HepG2 (cell line): Measurements from ENCODE around the gene GARIN5A.

Experiments
- ATRX ChIP-seq: sonication (generic); formaldehyde crosslinking; IDR thresholded peaks from 2 replicates; pipeline ENCODE4 v1.4.0; 2020; ENCODE audit warnings: missing genetic modification reagents, borderline replicate concordance
- CTCF ChIP-seq: sonication (generic); formaldehyde crosslinking; IDR thresholded peaks from 2 replicates; pipeline ENCODE4 v1.5.0; 2020; ENCODE audit warnings: mild to moderate bottlenecking, missing genetic modification reagents, moderate library complexity
- KLF13 ChIP-seq: sonication (generic); formaldehyde crosslinking; IDR thresholded peaks from 2 replicates; pipeline ENCODE4 v1.4.0; 2020; ENCODE audit warnings: mild to moderate bottlenecking, missing genetic modification reagents
- POLR2A ChIP-seq, 2 experiments: IDR thresholded peaks; 2 replicates each; pipeline ENCODE4 v1.6.1; 2011; ENCODE audit warnings: low read depth in 2 of 2, low read length in 2 of 2, mild to moderate bottlenecking in 1 of 2, moderate library complexity in 1 of 2; ENCODE audit not compliant: insufficient read depth in 1 of 2
- RAD21 ChIP-seq: fragments of 450-650 bp; formaldehyde crosslinking; IDR thresholded peaks from 2 replicates; pipeline ENCODE4 v1.5.0; 2020; ENCODE audit warnings: mild to moderate bottlenecking
- SIX4 ChIP-seq: sonication (generic); formaldehyde crosslinking; IDR thresholded peaks from 2 replicates; pipeline ENCODE4 v1.4.0; 2020; ENCODE audit warnings: missing genetic modification reagents
- ZNF235 ChIP-seq: sonication (generic); formaldehyde crosslinking; IDR thresholded peaks from 2 replicates; pipeline ENCODE4 v1.8.1; 2023; ENCODE audit warnings: mild to moderate bottlenecking, missing genetic modification reagents, borderline replicate concordance
- ZNF343 ChIP-seq: sonication (generic); formaldehyde crosslinking; IDR thresholded peaks from 2 replicates; pipeline ENCODE4 v1.4.0; 2020; ENCODE audit warnings: mild to moderate bottlenecking, missing genetic modification reagents
- ZNF496 ChIP-seq: sonication (generic); formaldehyde crosslinking; IDR thresholded peaks from 2 replicates; pipeline ENCODE4 v1.8.1; 2023; ENCODE audit warnings: mild to moderate bottlenecking, moderate library complexity, missing genetic modification reagents; ENCODE audit not compliant: insufficient replicate concordance
- ZNF614 ChIP-seq: IDR thresholded peaks from 2 replicates; pipeline ENCODE4 v1.6.1; 2018; ENCODE audit warnings: missing biosample characterization, missing genetic modification reagents, inconsistent platforms, borderline replicate concordance
- TF ChIP-seq, protein P1 (sequence below): sonication (generic); formaldehyde crosslinking; IDR thresholded peaks from 2 replicates; pipeline ENCODE4 v1.4.0; 2020; ENCODE audit warnings: missing genetic modification reagents, borderline replicate concordance
- TF ChIP-seq, protein P2 (sequence below): sonication (generic); formaldehyde crosslinking; IDR thresholded peaks from 2 replicates; pipeline ENCODE4 v1.4.0; 2020; ENCODE audit warnings: missing genetic modification reagents
- TF ChIP-seq, protein P3 (sequence below): sonication (generic); formaldehyde crosslinking; IDR thresholded peaks from 2 replicates; pipeline ENCODE4 v1.4.0; 2020; ENCODE audit warnings: missing genetic modification reagents, borderline replicate concordance
- TF ChIP-seq, protein P4 (sequence below): sonication (generic); formaldehyde crosslinking; IDR thresholded peaks from 2 replicates; pipeline ENCODE4 v1.9.0; 2022; ENCODE audit warnings: low read depth, missing genetic modification reagents

DNA sequence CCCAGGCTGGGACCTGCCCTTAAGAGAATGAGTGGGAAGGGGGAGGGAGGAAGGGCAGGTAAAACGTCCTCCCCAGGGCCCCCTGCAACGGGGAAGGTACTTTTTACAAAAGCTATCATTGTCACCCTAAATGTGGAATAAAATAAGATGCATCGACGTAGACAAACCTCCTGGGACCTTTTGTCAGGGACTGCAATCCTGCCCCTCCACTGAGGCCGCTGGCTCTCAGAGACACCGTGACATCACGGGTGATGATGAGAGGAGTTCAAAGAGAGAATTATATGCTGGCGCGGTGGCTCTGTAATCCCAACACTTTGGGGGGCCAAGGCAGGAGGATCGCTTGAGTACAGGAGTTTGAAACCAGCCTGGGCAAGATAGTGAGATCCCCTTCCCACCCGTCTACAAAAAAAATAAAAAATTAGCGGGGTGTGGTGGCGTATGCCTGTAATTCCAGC is 45.7 kb downstream of the GARIN5A start:
- no peak for TF ChIP-seq ZNF496
- no peak for TF ChIP-seq ZNF614
- no peak for TF ChIP-seq ZNF343
- TF ChIP-seq, protein P1, sequence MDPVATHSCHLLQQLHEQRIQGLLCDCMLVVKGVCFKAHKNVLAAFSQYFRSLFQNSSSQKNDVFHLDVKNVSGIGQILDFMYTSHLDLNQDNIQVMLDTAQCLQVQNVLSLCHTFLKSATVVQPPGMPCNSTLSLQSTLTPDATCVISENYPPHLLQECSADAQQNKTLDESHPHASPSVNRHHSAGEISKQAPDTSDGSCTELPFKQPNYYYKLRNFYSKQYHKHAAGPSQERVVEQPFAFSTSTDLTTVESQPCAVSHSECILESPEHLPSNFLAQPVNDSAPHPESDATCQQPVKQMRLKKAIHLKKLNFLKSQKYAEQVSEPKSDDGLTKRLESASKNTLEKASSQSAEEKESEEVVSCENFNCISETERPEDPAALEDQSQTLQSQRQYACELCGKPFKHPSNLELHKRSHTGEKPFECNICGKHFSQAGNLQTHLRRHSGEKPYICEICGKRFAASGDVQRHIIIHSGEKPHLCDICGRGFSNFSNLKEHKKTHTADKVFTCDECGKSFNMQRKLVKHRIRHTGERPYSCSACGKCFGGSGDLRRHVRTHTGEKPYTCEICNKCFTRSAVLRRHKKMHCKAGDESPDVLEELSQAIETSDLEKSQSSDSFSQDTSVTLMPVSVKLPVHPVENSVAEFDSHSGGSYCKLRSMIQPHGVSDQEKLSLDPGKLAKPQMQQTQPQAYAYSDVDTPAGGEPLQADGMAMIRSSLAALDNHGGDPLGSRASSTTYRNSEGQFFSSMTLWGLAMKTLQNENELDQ (CRISPR knock-in tag), result no peak
- no peak for TF ChIP-seq CTCF (CRISPR knock-in tag)
- no peak for TF ChIP-seq KLF13 (CRISPR knock-in tag)
- no peak for TF ChIP-seq ATRX (CRISPR knock-in tag)
- no peak for TF ChIP-seq SIX4 (CRISPR knock-in tag)
- TF ChIP-seq, protein P2, sequence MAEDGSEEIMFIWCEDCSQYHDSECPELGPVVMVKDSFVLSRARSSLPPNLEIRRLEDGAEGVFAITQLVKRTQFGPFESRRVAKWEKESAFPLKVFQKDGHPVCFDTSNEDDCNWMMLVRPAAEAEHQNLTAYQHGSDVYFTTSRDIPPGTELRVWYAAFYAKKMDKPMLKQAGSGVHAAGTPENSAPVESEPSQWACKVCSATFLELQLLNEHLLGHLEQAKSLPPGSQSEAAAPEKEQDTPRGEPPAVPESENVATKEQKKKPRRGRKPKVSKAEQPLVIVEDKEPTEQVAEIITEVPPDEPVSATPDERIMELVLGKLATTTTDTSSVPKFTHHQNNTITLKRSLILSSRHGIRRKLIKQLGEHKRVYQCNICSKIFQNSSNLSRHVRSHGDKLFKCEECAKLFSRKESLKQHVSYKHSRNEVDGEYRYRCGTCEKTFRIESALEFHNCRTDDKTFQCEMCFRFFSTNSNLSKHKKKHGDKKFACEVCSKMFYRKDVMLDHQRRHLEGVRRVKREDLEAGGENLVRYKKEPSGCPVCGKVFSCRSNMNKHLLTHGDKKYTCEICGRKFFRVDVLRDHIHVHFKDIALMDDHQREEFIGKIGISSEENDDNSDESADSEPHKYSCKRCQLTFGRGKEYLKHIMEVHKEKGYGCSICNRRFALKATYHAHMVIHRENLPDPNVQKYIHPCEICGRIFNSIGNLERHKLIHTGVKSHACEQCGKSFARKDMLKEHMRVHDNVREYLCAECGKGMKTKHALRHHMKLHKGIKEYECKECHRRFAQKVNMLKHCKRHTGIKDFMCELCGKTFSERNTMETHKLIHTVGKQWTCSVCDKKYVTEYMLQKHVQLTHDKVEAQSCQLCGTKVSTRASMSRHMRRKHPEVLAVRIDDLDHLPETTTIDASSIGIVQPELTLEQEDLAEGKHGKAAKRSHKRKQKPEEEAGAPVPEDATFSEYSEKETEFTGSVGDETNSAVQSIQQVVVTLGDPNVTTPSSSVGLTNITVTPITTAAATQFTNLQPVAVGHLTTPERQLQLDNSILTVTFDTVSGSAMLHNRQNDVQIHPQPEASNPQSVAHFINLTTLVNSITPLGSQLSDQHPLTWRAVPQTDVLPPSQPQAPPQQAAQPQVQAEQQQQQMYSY (CRISPR knock-in tag), result no peak
- TF ChIP-seq, protein P3, sequence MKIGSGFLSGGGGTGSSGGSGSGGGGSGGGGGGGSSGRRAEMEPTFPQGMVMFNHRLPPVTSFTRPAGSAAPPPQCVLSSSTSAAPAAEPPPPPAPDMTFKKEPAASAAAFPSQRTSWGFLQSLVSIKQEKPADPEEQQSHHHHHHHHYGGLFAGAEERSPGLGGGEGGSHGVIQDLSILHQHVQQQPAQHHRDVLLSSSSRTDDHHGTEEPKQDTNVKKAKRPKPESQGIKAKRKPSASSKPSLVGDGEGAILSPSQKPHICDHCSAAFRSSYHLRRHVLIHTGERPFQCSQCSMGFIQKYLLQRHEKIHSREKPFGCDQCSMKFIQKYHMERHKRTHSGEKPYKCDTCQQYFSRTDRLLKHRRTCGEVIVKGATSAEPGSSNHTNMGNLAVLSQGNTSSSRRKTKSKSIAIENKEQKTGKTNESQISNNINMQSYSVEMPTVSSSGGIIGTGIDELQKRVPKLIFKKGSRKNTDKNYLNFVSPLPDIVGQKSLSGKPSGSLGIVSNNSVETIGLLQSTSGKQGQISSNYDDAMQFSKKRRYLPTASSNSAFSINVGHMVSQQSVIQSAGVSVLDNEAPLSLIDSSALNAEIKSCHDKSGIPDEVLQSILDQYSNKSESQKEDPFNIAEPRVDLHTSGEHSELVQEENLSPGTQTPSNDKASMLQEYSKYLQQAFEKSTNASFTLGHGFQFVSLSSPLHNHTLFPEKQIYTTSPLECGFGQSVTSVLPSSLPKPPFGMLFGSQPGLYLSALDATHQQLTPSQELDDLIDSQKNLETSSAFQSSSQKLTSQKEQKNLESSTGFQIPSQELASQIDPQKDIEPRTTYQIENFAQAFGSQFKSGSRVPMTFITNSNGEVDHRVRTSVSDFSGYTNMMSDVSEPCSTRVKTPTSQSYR (CRISPR knock-in tag), result no peak
- TF ChIP-seq, protein P4, sequence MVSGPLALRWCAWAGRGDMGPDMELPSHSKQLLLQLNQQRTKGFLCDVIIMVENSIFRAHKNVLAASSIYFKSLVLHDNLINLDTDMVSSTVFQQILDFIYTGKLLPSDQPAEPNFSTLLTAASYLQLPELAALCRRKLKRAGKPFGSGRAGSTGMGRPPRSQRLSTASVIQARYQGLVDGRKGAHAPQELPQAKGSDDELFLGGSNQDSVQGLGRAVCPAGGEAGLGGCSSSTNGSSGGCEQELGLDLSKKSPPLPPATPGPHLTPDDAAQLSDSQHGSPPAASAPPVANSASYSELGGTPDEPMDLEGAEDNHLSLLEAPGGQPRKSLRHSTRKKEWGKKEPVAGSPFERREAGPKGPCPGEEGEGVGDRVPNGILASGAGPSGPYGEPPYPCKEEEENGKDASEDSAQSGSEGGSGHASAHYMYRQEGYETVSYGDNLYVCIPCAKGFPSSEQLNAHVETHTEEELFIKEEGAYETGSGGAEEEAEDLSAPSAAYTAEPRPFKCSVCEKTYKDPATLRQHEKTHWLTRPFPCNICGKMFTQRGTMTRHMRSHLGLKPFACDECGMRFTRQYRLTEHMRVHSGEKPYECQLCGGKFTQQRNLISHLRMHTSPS (CRISPR knock-in tag), result no peak
- no peak for TF ChIP-seq ZNF235
- no peak for TF ChIP-seq POLR2A (IDR thresholded peaks at IDR 0.05; ENCODE audit: insufficient read depth in 1 of 2, low read depth in 2 of 2, low read length in 2 of 2)
- no peak for TF ChIP-seq RAD21
